ENCODE results near the gene NUMA1. TPM values are rescaled to one million over a fixed set of nuclear protein-coding genes. Genes with fewer than 3 reads are reported as not detected.

NUMA1 gene
- total RNA-seq, 1 donor from 2014 or later: 75.0 TPM

DNA sequence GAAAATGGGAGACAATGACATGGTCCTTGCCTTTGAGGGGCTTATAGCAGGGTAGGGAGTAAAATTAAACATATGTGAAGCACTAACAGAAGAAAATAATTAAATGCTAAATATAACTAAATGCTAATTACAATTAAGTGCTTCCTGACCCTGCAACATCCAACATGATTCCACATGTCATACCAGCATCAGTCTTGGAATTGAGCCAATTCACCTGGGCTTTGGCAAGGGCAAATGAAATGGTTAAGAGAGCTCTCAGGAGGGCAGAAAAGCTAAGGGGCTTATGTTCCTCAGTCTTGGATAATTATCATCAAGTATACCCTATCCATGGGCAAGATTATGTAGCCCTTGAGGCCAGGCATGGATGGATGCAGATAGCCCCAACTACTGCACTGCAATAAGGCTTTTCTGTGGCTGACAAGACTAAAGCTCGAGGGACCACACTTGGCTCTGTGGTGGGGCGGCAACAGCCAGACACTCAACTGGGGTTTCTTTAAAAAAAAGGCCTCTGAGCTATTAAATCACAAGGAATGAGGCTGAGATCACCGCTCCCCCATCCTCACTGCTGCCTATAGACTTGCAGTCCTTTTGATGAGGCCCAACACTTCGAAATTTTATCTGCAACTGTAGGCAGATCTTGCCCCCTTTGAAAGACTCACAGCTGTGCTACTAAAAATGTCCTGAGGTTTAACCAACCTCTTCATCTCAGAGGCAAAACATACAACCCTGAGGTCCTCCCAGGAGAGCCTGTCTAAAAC lies 42.6 kb downstream of the NUMA1 start:
- peak; percentile 1 for ATAC-seq (ENCODE audit: poor library complexity)
- intact Hi-C loops (cut with DNase I): loop anchor here (5.0 kb wide), 1 partner anchor 45 kb away; the partner anchor contains the start of genes LRRC51 and NUMA1
- DNase-seq: peak; percentile 68

DNA sequence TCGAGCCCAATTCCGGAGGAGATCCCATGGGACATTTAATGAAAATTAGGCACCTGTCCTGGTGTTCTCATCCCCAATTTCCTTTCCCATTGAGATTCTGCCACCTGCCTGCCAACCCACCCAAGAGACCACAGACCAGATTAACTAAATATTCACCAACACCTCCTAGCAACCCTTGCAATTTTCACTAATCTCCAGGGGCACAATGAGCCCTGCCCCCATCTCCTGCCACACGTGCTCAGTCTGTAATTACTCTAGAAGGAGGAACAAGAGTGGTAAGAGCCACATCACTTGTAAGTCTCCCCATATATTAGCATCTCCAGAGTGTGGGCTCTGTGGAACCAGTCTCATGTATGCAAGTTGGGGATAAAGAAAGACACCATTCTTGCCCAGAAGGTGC lies 43.7 kb downstream of the NUMA1 start:
- ATAC-seq (ENCODE audit: poor library complexity): no peak
- no peak for DNase-seq
- intact Hi-C loops (cut with DNase I): loop anchor here (5.0 kb wide), 1 partner anchor 46 kb away; the partner anchor contains the start of genes LRRC51 and NUMA1

DNA sequence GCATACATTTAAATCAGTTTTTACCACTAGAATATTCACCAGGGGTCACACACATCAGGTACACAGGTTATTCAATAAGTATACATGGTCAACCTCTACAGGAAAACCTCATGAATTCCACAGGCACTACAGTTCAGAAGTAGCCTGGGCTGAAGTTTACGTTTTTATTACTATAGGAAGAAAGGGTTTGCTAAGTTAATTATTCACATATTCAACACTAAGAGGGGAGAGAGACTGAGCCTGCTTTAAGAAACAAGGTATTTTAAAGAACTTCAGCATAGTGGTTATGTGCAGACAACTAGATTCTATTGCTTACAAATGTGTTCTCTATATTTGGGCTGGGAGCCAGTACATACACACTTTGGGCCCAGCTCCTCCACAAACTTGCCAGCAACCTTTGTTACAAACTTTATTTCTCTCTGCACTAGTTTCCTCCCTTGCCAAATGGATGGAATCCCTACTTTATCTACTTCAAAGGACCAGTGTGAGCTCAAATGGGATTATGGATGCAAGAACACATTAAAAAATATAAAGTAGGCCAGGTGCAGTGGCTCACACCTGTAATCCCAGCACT lies 49.8 kb downstream of the NUMA1 start:
- DNase-seq: no peak
- intact Hi-C loops (cut with DNase I): no loop called here
- no peak for ATAC-seq (ENCODE audit: poor library complexity)

DNA sequence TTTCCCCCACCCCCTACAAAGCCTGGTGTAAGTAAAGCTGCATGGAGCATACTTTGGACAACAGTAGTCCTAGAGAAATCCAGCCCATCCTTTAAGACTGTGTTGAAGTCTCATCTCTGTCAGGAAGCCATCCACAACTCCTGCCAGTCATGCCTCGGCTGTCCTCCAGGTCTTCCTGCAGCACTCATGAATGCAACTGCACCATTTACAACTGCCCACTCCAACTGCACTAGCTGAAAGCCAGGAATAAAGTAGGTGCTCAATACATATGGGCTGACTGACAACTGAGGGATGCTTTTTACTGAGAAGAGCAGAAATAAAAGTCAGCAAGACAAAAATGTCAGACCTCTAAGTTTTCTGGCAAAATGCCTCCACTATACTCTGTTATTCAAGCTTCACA lies 54.3 kb downstream of the NUMA1 start:
- no peak for DNase-seq
- intact Hi-C loops (cut with DNase I): no loop called here
- ATAC-seq (ENCODE audit: poor library complexity): no peak

- no peak for DNase-seq
- intact Hi-C loops (cut with DNase I): loop anchor here (2.0 kb wide), 1 partner anchor 67 kb away; no protein-coding TSS in a partner anchor
- ATAC-seq (ENCODE audit: poor library complexity): no peak
These were observed 56.1 kb downstream of the NUMA1 start for GRCh38 chr11:72024069-72024754.

GRCh38 chr11:72023335-72023734 lies 57.0 kb downstream of the NUMA1 start:
- DNase-seq (no peak), ATAC-seq (ENCODE audit: poor library complexity) (no peak)
- intact Hi-C loops (cut with DNase I): no loop called here

DNA sequence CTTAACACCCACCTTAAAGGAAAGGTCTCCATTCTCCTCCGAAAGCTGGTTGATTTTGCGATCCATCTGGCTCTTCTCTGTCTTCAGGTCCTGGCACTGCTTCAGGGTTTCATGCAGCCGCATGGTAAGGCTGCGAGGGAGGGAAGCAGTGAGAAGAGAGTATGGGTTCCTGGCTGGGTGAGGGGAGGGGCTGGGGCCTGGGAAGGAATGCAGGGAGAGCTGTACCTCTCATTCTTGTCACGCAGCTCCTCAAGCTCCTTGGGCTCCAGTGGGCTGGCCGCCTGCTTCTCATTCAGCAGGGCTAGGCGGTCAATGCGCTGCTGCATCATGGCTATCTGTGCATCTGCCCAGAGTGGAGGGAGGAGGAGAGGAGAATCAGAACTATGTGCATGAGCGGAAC lies 62.2 kb downstream of the NUMA1 start:
- intact Hi-C loops (cut with DNase I): no loop called here

DNA sequence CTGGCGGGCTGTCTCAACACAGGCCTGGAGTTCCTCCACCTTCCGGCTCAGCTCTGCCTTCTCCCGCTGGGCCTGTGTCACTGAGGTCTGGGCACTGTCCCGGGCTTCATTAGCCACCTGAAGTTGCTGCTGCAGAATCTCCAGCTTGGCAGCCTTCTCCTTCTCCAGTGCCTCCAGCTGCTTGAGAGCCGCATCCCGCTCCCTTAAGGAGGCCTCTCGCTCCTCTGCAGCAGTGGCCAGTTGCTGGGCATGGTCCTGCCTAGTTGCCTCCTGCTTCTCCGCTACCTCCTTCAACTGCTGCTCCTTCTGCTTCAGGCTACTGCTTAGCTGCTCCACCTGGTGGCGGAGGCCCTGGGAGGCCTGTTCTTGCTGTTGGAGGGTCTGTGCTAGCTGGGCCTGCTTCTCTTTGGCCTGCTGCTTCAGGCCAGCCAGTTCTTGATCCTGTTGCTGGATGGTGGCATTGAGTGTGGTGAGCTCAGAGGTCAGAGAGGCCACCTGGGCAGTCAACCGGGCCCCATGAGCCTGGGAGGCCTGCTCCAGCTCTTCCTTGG lies 64.8 kb downstream of the NUMA1 start:
- ATAC-seq (ENCODE audit: poor library complexity) (no peak), DNase-seq (no peak)
- intact Hi-C loops (cut with DNase I): no loop called here

More for the DNA sequence above, 62.2 kb downstream of the NUMA1 start:
- ATAC-seq (ENCODE audit: poor library complexity) (no peak), DNase-seq (no peak)

DNA sequence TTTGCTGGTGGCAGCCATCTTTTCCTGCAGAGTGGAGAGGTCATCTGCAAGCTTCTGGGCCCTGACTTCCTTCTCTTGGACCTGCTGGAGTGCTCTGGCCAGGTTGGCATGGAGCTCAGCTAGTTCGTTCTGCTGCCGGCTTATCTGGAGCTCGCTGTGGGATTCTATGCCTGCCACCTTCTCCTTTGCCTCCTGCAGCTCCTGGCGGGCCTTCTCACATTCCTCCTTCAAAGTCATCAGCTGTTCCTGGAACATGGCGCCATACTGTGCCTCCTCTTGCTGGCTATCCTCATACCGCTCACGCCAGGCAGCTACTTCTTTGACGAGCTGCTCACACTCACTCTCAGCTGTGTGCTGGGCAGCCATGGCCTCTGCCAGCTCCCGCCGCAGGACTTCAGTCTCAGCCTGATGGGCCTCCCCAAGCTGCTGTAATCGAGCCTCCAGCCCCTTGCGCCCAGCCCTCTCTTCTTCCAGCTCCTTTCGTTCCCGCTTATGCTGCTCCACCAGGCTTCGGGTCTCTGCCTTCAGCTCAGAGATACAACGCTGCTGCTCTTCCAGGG lies 65.5 kb downstream of the NUMA1 start:
- intact Hi-C loops (cut with DNase I): no loop called here
- no peak for DNase-seq
- ATAC-seq (ENCODE audit: poor library complexity): no peak

GRCh38 chr11:72013765-72014711 lies 66.3 kb downstream of the NUMA1 start:
- DNase-seq (no peak), ATAC-seq (ENCODE audit: poor library complexity) (no peak)
- intact Hi-C loops (cut with DNase I): no loop called here

- intact Hi-C loops (cut with DNase I): no loop called here
- ATAC-seq (ENCODE audit: poor library complexity): peak; percentile 89
- DNase-seq: peak; percentile 83
These were observed 67.2 kb downstream of the NUMA1 start for GRCh38 chr11:72012897-72013721.

DNA sequence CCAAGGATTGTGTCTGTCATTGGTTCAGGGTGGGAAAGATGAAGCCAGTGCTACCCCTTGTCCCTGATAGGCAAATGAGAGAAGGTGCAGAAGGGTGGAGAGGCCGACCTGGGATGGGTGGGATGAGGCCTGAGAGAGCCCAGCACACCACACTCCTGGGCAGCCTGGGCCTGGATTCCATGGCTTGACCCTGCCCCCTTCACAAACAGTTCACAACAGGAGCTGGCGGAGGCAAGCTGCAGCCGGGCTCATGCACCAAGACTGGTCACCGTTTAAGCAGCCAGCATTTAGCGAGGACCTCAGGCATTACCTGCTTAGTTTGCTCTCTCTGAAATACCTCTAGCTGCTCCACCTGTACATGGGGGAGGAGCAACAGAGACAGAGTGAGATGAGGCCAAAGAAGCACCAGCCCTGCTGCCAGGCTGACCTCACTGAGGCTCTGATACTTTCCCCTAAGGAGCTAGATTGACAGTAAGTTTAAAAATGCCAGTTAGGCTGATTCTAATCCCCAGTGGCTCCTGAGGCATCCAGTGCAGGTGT lies 68.2 kb downstream of the NUMA1 start:
- no peak for DNase-seq
- intact Hi-C loops (cut with DNase I): no loop called here
- ATAC-seq (ENCODE audit: poor library complexity): no peak

DNA sequence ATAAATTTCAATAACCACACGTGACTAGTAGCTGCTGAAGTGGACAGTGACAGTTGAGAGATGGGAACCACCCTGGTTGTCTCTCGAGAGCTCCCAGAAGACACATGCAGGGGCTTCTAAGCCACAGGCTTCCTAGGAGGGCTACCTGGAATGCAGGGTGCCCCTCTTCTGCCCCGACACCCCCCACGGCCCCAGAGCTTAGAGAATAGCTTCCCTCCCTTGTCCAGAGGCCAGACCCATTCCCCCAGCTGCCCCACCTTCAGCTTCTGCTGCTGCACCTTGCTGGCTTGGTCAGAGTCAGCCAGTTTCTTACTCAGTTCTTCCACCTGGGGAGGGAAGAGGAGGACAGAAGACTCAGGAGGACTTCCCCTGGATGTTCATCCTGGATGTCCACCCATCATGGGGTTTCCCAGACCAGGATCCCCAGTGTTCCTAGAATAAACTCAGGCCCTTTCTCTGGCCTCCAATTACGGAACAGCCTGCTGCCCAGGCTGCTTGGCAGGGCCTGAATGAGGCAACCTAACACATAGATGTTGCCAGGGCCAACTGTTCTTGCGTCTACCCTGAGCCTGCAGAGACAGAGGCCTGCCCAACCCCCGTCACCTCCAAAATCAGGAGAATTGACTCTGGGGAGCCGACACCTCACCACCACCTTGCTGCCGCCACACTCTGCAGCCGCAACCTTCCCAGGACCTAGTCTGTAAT lies 69.7 kb downstream of the NUMA1 start:
- no peak for DNase-seq
- intact Hi-C loops (cut with DNase I): no loop called here
- peak; percentile 36 for ATAC-seq (ENCODE audit: poor library complexity)

GRCh38 chr11:72009156-72009555 lies 71.2 kb downstream of the NUMA1 start:
- no peak for ATAC-seq (ENCODE audit: poor library complexity)
- DNase-seq: no peak
- intact Hi-C loops (cut with DNase I): no loop called here

GRCh38 chr11:72008728-72009127 lies 71.6 kb downstream of the NUMA1 start:
- intact Hi-C loops (cut with DNase I): no loop called here
- DNase-seq: no peak
- no peak for ATAC-seq (ENCODE audit: poor library complexity)

GRCh38 chr11:72007587-72007986 lies 72.8 kb downstream of the NUMA1 start:
- DNase-seq (no peak), ATAC-seq (ENCODE audit: poor library complexity) (no peak)
- intact Hi-C loops (cut with DNase I): no loop called here

- DNase-seq (no peak), ATAC-seq (ENCODE audit: poor library complexity) (no peak)
- intact Hi-C loops (cut with DNase I): no loop called here
These were observed 73.3 kb downstream of the NUMA1 start for GRCh38 chr11:72007089-72007476.

Measured in Right ventricle myocardium superior (tissue), 1 donor.